HG03432 (cell line): ENCODE results near the gene CEMIP.
"Not testable (repeated sequence)": the region's sequence is repeated elsewhere in the genome, so short reads cannot be mapped to it uniquely, and the experiment has no call there.

ENCODE experiments used
- ATAC-seq: cut with Tn5 transposase; IDR thresholded peaks from one replicate; pipeline ENCODE4 v1.9.1; 2021; ENCODE audit warnings: mild to moderate bottlenecking, moderate library complexity; ENCODE audit not compliant: unreplicated experiment

Gene CEMIP

GRCh38 chr15:80946576-80946975 lies 167.4 kb downstream of the CEMIP start:
- no peak for ATAC-seq

GRCh38 chr15:80948651-80949292 lies 169.6 kb downstream of the CEMIP start:
- no peak for ATAC-seq

- no peak for ATAC-seq
Measured at GRCh38 chr15:80949756-80950155, 170.6 kb downstream of the CEMIP start.

- ATAC-seq, result no peak
Measured at GRCh38 chr15:80950291-80951078, 171.3 kb downstream of the CEMIP start.

GRCh38 chr15:80951941-80952340 lies 172.8 kb downstream of the CEMIP start:
- no peak for ATAC-seq

GRCh38 chr15:80953001-80953952 lies 174.1 kb downstream of the CEMIP start:
- no peak for ATAC-seq

- no peak for ATAC-seq
Measured at GRCh38 chr15:80953953-80954778, 175.0 kb downstream of the CEMIP start.

- not testable (repeated sequence) for ATAC-seq
Measured at GRCh38 chr15:80955571-80956452, 176.6 kb downstream of the CEMIP start.

- no peak for ATAC-seq
Measured at GRCh38 chr15:80957556-80957955, 178.4 kb downstream of the CEMIP start.

GRCh38 chr15:80957976-80958375 lies 178.8 kb downstream of the CEMIP start:
- ATAC-seq, result no peak

GRCh38 chr15:80958818-80959495 lies 179.8 kb downstream of the CEMIP start:
- no peak for ATAC-seq

GRCh38 chr15:80965454-80965853 lies 186.3 kb downstream of the CEMIP start:
- not testable (repeated sequence) for ATAC-seq

GRCh38 chr15:80966431-80967197 lies 187.4 kb downstream of the CEMIP start:
- no peak for ATAC-seq

- ATAC-seq, result no peak
Measured at GRCh38 chr15:80967451-80967850, 188.3 kb downstream of the CEMIP start.

GRCh38 chr15:80967991-80968510 lies 188.9 kb downstream of the CEMIP start:
- no peak for ATAC-seq

GRCh38 chr15:80969316-80969715 lies 190.1 kb downstream of the CEMIP start:
- no peak for ATAC-seq

- ATAC-seq, result peak; percentile 60
Measured at GRCh38 chr15:80970018-80970657, 191.0 kb downstream of the CEMIP start.
